GM12801 (cell line): ENCODE data around the gene DPP8.

Source experiments
- TF ChIP-seq, protein P1 (sequence below): IDR thresholded peaks from one replicate; pipeline ENCODE4 v1.5.1; 2011; ENCODE audit warnings: control low read depth; ENCODE audit not compliant: insufficient read length; ENCODE audit errors: extremely low read depth

Gene DPP8

DNA sequence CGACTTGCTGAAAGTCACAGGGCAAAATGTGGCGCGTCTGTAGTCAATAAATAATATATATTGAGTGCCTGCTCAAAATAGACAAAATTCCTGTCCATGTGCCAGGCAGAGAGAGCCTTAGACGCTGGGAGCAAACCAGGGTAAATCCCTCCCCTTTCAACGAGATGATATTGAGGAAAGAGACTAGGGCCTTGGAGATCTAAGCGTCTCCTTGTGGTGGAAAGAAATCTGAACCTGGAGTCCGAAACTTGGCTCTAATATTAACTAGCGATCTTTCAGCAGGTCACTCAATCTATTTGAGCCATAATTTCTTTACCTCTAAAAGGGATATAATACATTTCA is 348 bp upstream of the DPP8 start:
- TF ChIP-seq, protein P1, sequence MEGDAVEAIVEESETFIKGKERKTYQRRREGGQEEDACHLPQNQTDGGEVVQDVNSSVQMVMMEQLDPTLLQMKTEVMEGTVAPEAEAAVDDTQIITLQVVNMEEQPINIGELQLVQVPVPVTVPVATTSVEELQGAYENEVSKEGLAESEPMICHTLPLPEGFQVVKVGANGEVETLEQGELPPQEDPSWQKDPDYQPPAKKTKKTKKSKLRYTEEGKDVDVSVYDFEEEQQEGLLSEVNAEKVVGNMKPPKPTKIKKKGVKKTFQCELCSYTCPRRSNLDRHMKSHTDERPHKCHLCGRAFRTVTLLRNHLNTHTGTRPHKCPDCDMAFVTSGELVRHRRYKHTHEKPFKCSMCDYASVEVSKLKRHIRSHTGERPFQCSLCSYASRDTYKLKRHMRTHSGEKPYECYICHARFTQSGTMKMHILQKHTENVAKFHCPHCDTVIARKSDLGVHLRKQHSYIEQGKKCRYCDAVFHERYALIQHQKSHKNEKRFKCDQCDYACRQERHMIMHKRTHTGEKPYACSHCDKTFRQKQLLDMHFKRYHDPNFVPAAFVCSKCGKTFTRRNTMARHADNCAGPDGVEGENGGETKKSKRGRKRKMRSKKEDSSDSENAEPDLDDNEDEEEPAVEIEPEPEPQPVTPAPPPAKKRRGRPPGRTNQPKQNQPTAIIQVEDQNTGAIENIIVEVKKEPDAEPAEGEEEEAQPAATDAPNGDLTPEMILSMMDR = no peak

DNA sequence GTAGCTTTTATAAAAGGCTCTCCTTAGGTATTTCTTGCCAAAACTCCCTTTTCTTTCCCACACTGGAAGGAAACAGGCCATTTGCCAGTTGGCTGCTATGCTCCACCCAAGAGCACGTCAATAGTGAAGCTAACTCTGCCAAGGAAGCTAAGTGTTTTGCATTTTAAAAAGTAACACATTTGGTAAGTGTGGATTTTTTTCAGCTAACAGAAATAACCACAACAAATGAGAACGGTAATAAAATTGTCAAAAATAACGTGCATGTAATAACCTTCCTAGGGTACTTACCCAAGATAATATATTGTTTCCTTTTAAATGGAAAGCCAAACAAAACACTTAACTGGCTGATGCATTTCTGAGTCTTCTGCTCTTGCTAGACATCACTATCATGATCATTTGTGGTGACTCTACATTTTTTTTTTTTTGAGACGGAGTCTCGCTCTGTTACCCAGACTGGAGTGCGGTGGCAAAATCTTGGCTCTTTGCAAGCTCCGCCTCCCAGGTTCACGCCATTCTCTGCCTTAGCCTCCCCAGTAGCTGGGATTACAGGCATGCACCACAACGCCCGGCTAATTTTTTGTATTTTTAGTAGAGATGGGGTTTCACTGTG is 4.6 kb downstream of the DPP8 start:
- TF ChIP-seq, protein P1 = no peak

DNA sequence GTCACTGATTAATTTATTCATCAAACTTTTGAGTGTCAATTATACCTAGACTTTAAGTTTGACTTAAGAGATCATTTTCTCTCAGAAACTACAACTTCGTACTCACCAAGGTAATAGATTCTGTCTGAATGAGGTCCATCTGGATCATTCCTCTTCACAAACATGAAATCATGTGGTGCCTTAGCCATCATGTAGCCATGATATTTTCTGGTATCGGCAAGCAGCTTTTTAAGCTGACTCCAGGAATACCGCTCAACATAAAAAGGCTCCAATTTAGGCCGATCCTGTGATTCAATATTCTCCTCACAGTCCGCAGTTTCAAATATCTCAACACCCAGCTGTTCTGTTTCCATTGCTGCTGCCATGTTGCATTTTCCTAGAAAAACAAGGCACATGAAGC is 5.3 kb downstream of the DPP8 start:
- TF ChIP-seq, protein P1 = no peak

DNA sequence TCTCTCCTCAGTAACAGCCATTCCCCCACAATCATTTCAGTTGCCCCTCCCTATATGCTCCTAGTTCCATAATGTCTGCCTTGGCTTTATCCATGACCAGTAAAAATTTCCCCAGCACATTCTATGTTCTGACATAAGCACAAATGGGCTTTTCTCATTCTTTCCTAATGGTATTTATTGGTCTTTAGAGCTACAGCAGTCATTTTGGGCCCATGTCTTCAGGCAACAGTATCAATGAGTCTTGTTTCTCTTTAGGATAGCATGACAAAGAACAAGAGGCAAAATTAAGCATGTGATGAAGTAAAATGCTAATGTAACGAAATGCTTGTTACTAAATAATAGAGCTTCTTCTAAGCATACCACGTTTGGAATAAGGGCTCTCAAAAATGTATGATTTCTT is 8.2 kb downstream of the DPP8 start:
- TF ChIP-seq, protein P1 = no peak

DNA sequence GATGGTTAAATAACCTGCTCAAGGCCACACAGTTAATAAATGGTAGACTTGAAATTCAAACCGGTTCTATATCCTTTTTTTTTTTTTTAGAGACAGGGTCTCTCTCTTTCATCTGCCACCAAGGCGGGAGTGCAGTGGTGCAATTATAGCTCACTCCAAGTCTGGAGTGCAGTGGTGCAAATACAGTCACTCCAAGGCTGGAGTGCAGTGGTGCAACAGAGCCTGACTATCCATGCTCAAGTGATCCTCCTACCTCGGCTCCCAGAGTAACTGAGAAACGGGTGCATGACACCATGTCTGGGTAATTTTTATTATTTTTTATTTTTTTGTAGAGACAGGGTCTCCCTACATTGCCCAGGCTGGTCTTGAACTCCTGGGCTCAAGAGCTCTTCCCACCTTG is 23.4 kb downstream of the DPP8 start:
- TF ChIP-seq, protein P1 = no peak

DNA sequence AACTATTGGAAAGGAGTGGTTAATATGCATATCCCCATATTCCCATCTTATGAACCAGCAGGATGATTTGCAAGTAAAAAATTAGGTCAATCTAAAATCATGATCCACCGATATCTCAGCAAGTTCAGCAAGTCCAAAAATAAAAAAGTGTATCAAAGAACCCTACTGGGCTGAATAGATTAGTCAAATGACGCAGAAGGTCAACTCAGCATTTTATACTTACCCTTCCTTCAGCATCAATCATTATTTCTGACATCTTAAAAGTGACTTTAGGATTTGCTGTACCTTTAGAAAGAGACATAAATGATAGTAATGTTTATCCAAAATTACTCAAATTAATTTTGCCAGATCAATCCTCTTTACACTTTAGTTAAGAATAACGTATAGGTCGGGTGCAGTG is 32.6 kb downstream of the DPP8 start:
- TF ChIP-seq, protein P1 = no peak

DNA sequence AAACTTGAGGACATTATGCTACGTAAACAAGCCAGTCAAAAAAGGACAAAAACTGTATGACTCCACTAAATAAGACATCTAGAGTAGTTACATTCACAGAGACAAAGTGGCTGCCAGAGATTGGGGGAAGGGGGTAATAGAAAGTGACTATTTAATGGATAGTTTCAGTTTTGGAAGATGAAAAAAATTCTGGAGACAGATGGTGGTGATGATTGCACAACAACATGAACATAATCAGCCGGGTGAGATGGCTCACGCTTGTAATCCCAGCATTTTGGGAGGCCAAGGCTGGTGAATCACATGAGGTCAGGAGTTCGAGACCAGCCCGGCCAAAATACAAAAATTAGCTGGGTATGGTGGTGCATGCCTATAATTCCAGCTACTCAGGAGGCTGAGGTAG is 40.6 kb downstream of the DPP8 start:
- TF ChIP-seq, protein P1 = no peak

DNA sequence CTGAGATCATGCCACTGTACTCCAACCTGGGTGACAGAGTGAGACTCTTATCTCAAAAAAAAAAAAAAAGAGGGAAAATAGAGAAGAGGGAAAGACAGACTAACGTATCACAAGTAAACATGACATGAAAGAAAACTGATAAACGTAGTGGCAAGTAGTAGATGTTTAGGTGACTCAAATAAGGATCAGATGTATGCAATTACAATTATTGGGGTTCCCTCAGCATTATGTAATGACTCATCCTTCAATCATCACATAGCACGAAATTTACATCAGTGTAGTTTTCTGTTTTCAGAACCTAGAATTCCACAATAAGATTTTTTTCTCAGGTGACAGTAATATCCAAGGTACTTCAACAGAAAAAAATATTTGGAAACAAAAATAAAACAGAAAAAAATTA is 46.6 kb downstream of the DPP8 start:
- TF ChIP-seq, protein P1 = no peak
